Measurements from ENCODE around the gene BMP2.

The BMP2 gene

GRCh38 chr20:6784210-6784631, 16.7 kb downstream of the BMP2 start:
- Histone ChIP-seq H3K9me3 (no peaks in the 10 kb centered on the region), H3K4me3 (ENCODE audit: low read depth in 1 of 2, low read length in 1 of 2) (no peak overlapping the region), H3K36me3 (no peaks in the 10 kb centered on the region), H3K4me1 (ENCODE audit: control insufficient read depth in 1 of 2, insufficient read depth in 1 of 2, low read depth in 1 of 2, low read length in 1 of 2) (peaks cover 25 to 38% of the 10 kb centered on the region in 2 experiments), H3K27ac (peak overlapping the region; percentile 75), H3K27me3 (peaks cover 36% of the 10 kb centered on the region)
- TF ChIP-seq CTCF (IDR thresholded peaks at IDR 0.05) = no peak

DNA sequence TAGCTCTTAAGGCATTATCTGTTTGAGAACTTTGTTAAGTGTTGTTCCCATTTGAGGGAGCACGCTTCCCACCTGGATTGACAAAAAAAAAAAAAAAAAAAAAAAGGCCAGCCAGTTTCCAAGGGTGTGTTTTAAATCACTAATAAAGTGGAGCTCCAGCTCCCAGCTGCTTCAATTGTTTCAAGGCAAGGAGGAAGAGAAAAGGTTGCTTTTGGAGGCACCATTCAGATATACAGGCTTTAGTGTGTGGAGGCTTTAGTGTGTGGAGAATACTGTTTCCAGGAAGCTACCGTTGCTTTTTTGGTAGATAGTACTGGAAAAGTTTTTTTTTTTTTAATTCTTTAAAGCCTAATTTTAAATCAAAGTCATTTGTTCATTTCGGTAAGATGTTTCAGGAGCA, 17.3 kb downstream of the BMP2 start:
- Histone ChIP-seq H3K4me3 (ENCODE audit: low read depth in 1 of 2, low read length in 1 of 2) (no peak overlapping the region), H3K27me3 (peaks cover 36% of the 10 kb centered on the region), H3K36me3 (no peaks in the 10 kb centered on the region), H3K4me1 (ENCODE audit: control insufficient read depth in 1 of 2, insufficient read depth in 1 of 2, low read depth in 1 of 2, low read length in 1 of 2) (peaks cover 25 to 38% of the 10 kb centered on the region in 2 experiments), H3K27ac (peak overlapping the region; percentile 75), H3K9me3 (no peaks in the 10 kb centered on the region)
- no peak for TF ChIP-seq CTCF (IDR thresholded peaks at IDR 0.05)

- H3K27me3 ChIP-seq = peaks cover 41% of the 10 kb centered on the region
- no peak overlapping the region for H3K4me3 ChIP-seq (ENCODE audit: low read depth in 1 of 2, low read length in 1 of 2)
- H3K4me1 ChIP-seq (ENCODE audit: control insufficient read depth in 1 of 2, insufficient read depth in 1 of 2, low read depth in 1 of 2, low read length in 1 of 2) = peaks cover 25 to 38% of the 10 kb centered on the region in 2 experiments
- no peak overlapping the region for H3K27ac ChIP-seq
- H3K36me3 ChIP-seq = no peaks in the 10 kb centered on the region
- TF ChIP-seq CTCF (IDR thresholded peaks at IDR 0.05) = no peak
- H3K9me3 ChIP-seq = no peaks in the 10 kb centered on the region
Observed at GRCh38 chr20:6786548-6786947, 19.1 kb downstream of the BMP2 start.

DNA sequence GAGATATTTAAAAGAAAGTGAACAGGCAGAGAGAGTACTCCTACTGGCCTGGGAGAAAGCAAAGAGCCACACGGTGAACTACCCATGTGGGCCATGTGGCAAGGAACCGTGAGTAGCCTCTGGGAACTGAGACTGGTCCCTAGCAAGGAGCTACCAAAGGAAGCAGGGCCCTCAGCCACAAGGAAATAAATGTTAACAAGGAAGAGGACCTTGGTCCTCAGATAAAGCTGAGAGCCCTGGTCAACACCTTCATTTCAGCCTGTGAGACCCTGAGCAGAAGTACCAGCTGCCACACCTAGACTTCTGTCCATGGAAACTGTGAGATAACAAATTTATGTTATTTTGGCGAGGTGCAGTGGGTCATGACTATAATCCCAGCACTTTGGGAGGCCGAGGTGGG, 25.3 kb downstream of the BMP2 start:
- Histone ChIP-seq H3K36me3 (no peaks in the 10 kb centered on the region), H3K9me3 (no peaks in the 10 kb centered on the region), H3K27ac (no peak overlapping the region), H3K4me3 (ENCODE audit: low read depth in 1 of 2, low read length in 1 of 2) (no peak overlapping the region), H3K4me1 (ENCODE audit: control insufficient read depth in 1 of 2, insufficient read depth in 1 of 2, low read depth in 1 of 2, low read length in 1 of 2) (peaks cover 0 to 5% of the 10 kb centered on the region in 2 experiments), H3K27me3 (peaks cover 89% of the 10 kb centered on the region)
- TF ChIP-seq CTCF (IDR thresholded peaks at IDR 0.05) = no peak

GRCh38 chr20:6802227-6802626, 34.7 kb downstream of the BMP2 start:
- Histone ChIP-seq H3K27ac (no peak overlapping the region), H3K4me1 (ENCODE audit: control insufficient read depth in 1 of 2, insufficient read depth in 1 of 2, low read depth in 1 of 2, low read length in 1 of 2) (no peaks in the 10 kb centered on the region), H3K9me3 (no peaks in the 10 kb centered on the region), H3K36me3 (no peaks in the 10 kb centered on the region), H3K27me3 (peaks cover 58% of the 10 kb centered on the region), H3K4me3 (ENCODE audit: low read depth in 1 of 2, low read length in 1 of 2) (no peak overlapping the region)
- TF ChIP-seq CTCF (IDR thresholded peaks at IDR 0.05) = no peak

DNA sequence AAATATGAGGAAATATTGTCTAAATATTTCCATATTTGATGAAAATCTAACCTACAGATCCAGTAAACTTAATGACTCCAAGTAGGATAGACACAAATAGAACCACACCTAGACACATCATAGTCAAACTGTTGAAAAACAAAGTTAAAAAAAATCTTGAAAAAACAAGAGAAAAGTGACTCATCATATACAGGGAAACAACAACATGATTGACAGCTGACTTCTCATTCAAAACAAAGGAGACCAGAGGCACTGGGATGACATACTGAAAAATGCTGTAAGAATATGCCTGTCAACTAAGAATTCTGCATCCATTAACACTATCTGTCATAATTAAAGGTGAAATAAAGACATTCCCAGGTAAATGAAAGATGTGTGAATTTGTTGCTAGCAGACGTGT, 38.8 kb downstream of the BMP2 start:
- H3K4me3 ChIP-seq (ENCODE audit: low read depth in 1 of 2, low read length in 1 of 2) = no peak overlapping the region
- H3K9me3 ChIP-seq = no peaks in the 10 kb centered on the region
- peaks cover 50% of the 10 kb centered on the region for H3K27me3 ChIP-seq
- no peak for TF ChIP-seq CTCF (IDR thresholded peaks at IDR 0.05)
- no peaks in the 10 kb centered on the region for H3K36me3 ChIP-seq
- H3K27ac ChIP-seq = no peak overlapping the region
- no peaks in the 10 kb centered on the region for H3K4me1 ChIP-seq (ENCODE audit: control insufficient read depth in 1 of 2, insufficient read depth in 1 of 2, low read depth in 1 of 2, low read length in 1 of 2)
